GM21367 (cell line): ENCODE results near the gene SLC39A2.
"Not testable (repeated sequence)": the region's sequence is repeated elsewhere in the genome, so short reads cannot be mapped to it uniquely, and the experiment has no call there.

Experiments
- ATAC-seq: cut with Tn5 transposase; IDR thresholded peaks from one replicate; pipeline ENCODE4 v1.9.1; 2021; ENCODE audit not compliant: unreplicated experiment

SLC39A2 gene

GRCh38 chr14:20998674-20999366 lies at the start of gene SLC39A2:
Gene SLC39A2, plus strand, starts transcription at chr14:20999293. Its CDS starts 154 bp downstream, at chr14:20999447.
- ATAC-seq: no peak

- ATAC-seq: not testable (repeated sequence)
Observed at GRCh38 chr14:20954736-20955537, 44.2 kb upstream of the SLC39A2 start, which contains the start of gene RNASE2. Gene RNASE2, plus strand, starts transcription at chr14:20955487. Its CDS starts 285 bp downstream, at chr14:20955772.

GRCh38 chr14:20955538-20955873 lies 43.6 kb upstream of the SLC39A2 start:
- ATAC-seq: not testable (repeated sequence)

GRCh38 chr14:20956376-20956976 lies 42.6 kb upstream of the SLC39A2 start:
- no peak for ATAC-seq

- ATAC-seq: not testable (repeated sequence)
Observed at GRCh38 chr14:20958946-20959345, 40.1 kb upstream of the SLC39A2 start.

- ATAC-seq: no peak
Observed at GRCh38 chr14:20969336-20969735, 29.8 kb upstream of the SLC39A2 start.

- peak; percentile 11 for ATAC-seq
Observed at GRCh38 chr14:20970647-20970982, 28.5 kb upstream of the SLC39A2 start.

- ATAC-seq: peak; percentile 85
Observed at GRCh38 chr14:20970983-20971704, 27.9 kb upstream of the SLC39A2 start.

GRCh38 chr14:20971705-20972021 lies 27.4 kb upstream of the SLC39A2 start:
- ATAC-seq: no peak

- no peak for ATAC-seq
Observed at GRCh38 chr14:20973501-20973900, 25.6 kb upstream of the SLC39A2 start.

GRCh38 chr14:20976291-20976690 lies 22.8 kb upstream of the SLC39A2 start:
- ATAC-seq: no peak

- ATAC-seq: no peak
Observed at GRCh38 chr14:20978687-20979086, 20.4 kb upstream of the SLC39A2 start.

- no peak for ATAC-seq
Observed at GRCh38 chr14:20980906-20981305, 18.2 kb upstream of the SLC39A2 start.

- no peak for ATAC-seq
Observed at GRCh38 chr14:20982646-20983369, 16.3 kb upstream of the SLC39A2 start.

- ATAC-seq: not testable (repeated sequence)
Observed at GRCh38 chr14:20985650-20986049, 13.4 kb upstream of the SLC39A2 start.

- ATAC-seq: no peak
Observed at GRCh38 chr14:20986811-20987210, 12.3 kb upstream of the SLC39A2 start.

GRCh38 chr14:20988717-20989470 lies 10.2 kb upstream of the SLC39A2 start:
- ATAC-seq: no peak

- ATAC-seq: no peak
Observed at GRCh38 chr14:20989471-20989786, 9.7 kb upstream of the SLC39A2 start.

- ATAC-seq: peak; percentile 92
Observed at GRCh38 chr14:20989787-20990600, 9.1 kb upstream of the SLC39A2 start, which contains the start of gene METTL17. Gene METTL17, plus strand, starts transcription at chr14:20989980. Its CDS starts 23 bp downstream, at chr14:20990003.
